Neural progenitor cell (in vitro differentiated cells): ENCODE measurements around the gene RPLP1. TPM values are rescaled to one million over a fixed set of nuclear protein-coding genes. Genes with fewer than 3 reads are reported as not detected.

Experiments
- DNase-seq: peaks from one replicate; pipeline ENCODE4 v3.0.0-alpha.2; 2016; ENCODE audit warnings: low spot score
- H2AFZ ChIP-seq: fragments of 200-600 bp; sonication (generic); replicated peaks from 2 replicates; pipeline ENCODE4 v1.6.1; 2016; ENCODE audit warnings: antibody characterized with exemption
- H3F3A ChIP-seq: fragments of 200-600 bp; sonication (generic); 2 replicates; pipeline ENCODE4 v1.6.1; 2016; ENCODE audit warnings: antibody characterized with exemption, low read depth
- H3K27ac ChIP-seq: fragments of 200-600 bp; sonication (generic); 2 replicates; pipeline ENCODE4 v1.5.1; 2016; ENCODE audit warnings: mild to moderate bottlenecking
- H3K27me3 ChIP-seq: fragments of 200-600 bp; sonication (generic); 2 replicates; pipeline ENCODE4 v1.6.1; 2016; ENCODE audit warnings: mild to moderate bottlenecking, moderate library complexity
- H3K36me3 ChIP-seq: fragments of 200-600 bp; sonication (generic); 2 replicates; pipeline ENCODE4 v1.5.1; 2016
- H3K4me1 ChIP-seq: fragments of 200-600 bp; sonication (generic); 2 replicates; pipeline ENCODE4 v1.6.1; 2016; ENCODE audit warnings: mixed run types
- H3K4me2 ChIP-seq: fragments of 200-600 bp; sonication (generic); 2 replicates; pipeline ENCODE4 v1.6.1; 2016
- H3K4me3 ChIP-seq: fragments of 200-600 bp; sonication (generic); 2 replicates; pipeline ENCODE4 v1.5.1; 2016
- H3K79me2 ChIP-seq: fragments of 200-600 bp; sonication (generic); 2 replicates; pipeline ENCODE4 v1.6.1; 2016; ENCODE audit warnings: low read depth
- H3K9ac ChIP-seq: fragments of 200-600 bp; sonication (generic); 2 replicates; pipeline ENCODE4 v1.6.1; 2016
- H3K9me3 ChIP-seq: fragments of 200-600 bp; sonication (generic); 2 replicates; pipeline ENCODE4 v1.5.1; 2016; ENCODE audit warnings: low read depth
- H4K20me1 ChIP-seq: fragments of 200-600 bp; sonication (generic); 2 replicates; pipeline ENCODE4 v1.6.1; 2016; ENCODE audit warnings: low read depth
- H3K27ac Mint-ChIP-seq: 3 replicates; pipeline ENCODE4 v1.8.0; 2021; ENCODE audit warnings: mixed read lengths
- H3K27me3 Mint-ChIP-seq: 2 replicates; pipeline ENCODE4 v1.8.0; 2022; ENCODE audit warnings: low read depth, mild to moderate bottlenecking, inconsistent platforms, moderate library complexity, mixed read lengths; ENCODE audit not compliant: insufficient read depth
- H3K36me3 Mint-ChIP-seq: 3 replicates; pipeline ENCODE4 v1.8.0; 2021; ENCODE audit warnings: mixed read lengths
- H3K4me1 Mint-ChIP-seq: 3 replicates; pipeline ENCODE4 v1.8.0; 2021; ENCODE audit warnings: mixed read lengths
- H3K4me3 Mint-ChIP-seq: 3 replicates; pipeline ENCODE4 v1.8.0; 2021; ENCODE audit warnings: mild to moderate bottlenecking, moderate library complexity, mixed read lengths
- H3K9me3 Mint-ChIP-seq: 3 replicates; pipeline ENCODE4 v1.8.0; 2020; ENCODE audit warnings: mixed read lengths
- CTCF ChIP-seq: fragments of 200-600 bp; sonication (generic); IDR thresholded peaks from 2 replicates; pipeline ENCODE4 v1.5.1; 2017; ENCODE audit warnings: antibody characterized with exemption, mild to moderate bottlenecking
- EZH2 ChIP-seq: fragments of 200-600 bp; sonication (generic); IDR thresholded peaks from 2 replicates; pipeline ENCODE4 v1.6.1; 2017; ENCODE audit warnings: antibody characterized with exemption, mild to moderate bottlenecking, moderate library complexity
- EZH2phosphoT487 ChIP-seq: fragments of 200-600 bp; sonication (generic); IDR thresholded peaks from 2 replicates; pipeline ENCODE4 v1.6.1; 2017; ENCODE audit warnings: antibody characterized with exemption
- total RNA-seq: library from RNA; depleted of rRNA; stranded (reverse); fragments of >200 nt; gene quantifications from 2 replicates; pipeline ENCODE4 v1.2.3, GENCODE V29; 2015; ENCODE audit warnings: low replicate concordance

The RPLP1 gene
- total RNA-seq, 1 donor from 2014 or later: 109 TPM

GRCh38 chr15:69489073-69489571, 36.5 kb downstream of the RPLP1 start:
- TF ChIP-seq CTCF (no peak), EZH2 (no peak), EZH2phosphoT487 (no peak)
- H3K27me3 Mint-ChIP-seq: peaks cover 10% of the 10 kb centered on the region
- no peaks in the 10 kb centered on the region for H3K79me2 ChIP-seq
- no peaks in the 10 kb centered on the region for H3K4me1 Mint-ChIP-seq
- no peak overlapping the region for H3K27ac Mint-ChIP-seq
- no peaks in the 10 kb centered on the region for H4K20me1 ChIP-seq
- H2AFZ ChIP-seq: no peak overlapping the region
- H3K9me3 Mint-ChIP-seq: peaks cover 7% of the 10 kb centered on the region
- H3K4me1 ChIP-seq: no peaks in the 10 kb centered on the region
- no peak overlapping the region for H3K4me2 ChIP-seq
- no peak overlapping the region for H3K4me3 ChIP-seq
- H3K9ac ChIP-seq: no peak overlapping the region
- H3K9me3 ChIP-seq: no peaks in the 10 kb centered on the region
- no peak for DNase-seq
- H3K36me3 ChIP-seq: no peaks in the 10 kb centered on the region
- no peaks in the 10 kb centered on the region for H3K27me3 ChIP-seq
- H3K4me3 Mint-ChIP-seq: no peak overlapping the region
- H3F3A ChIP-seq: no peaks in the 10 kb centered on the region
- no peak overlapping the region for H3K27ac ChIP-seq
- H3K36me3 Mint-ChIP-seq: peaks cover 2% of the 10 kb centered on the region

- no peaks in the 10 kb centered on the region for H3K27me3 ChIP-seq
- Mint-ChIP-seq H3K4me3 (no peak overlapping the region), H3K27me3 (peaks cover 7% of the 10 kb centered on the region), H3K4me1 (no peaks in the 10 kb centered on the region), H3K27ac (no peak overlapping the region), H3K36me3 (peaks cover 2% of the 10 kb centered on the region), H3K9me3 (peaks cover 7% of the 10 kb centered on the region)
- H3K4me1 ChIP-seq: no peaks in the 10 kb centered on the region
- no peak overlapping the region for H3K27ac ChIP-seq
- H3F3A ChIP-seq: no peaks in the 10 kb centered on the region
- H4K20me1 ChIP-seq: no peaks in the 10 kb centered on the region
- no peaks in the 10 kb centered on the region for H3K9me3 ChIP-seq
- H3K4me3 ChIP-seq: no peak overlapping the region
- H3K4me2 ChIP-seq: no peak overlapping the region
- TF ChIP-seq CTCF (no peak), EZH2phosphoT487 (no peak), EZH2 (no peak)
- H3K36me3 ChIP-seq: no peaks in the 10 kb centered on the region
- no peaks in the 10 kb centered on the region for H3K79me2 ChIP-seq
- H2AFZ ChIP-seq: no peak overlapping the region
- no peak for DNase-seq
- H3K9ac ChIP-seq: no peak overlapping the region
These were observed 37.9 kb downstream of the RPLP1 start for GRCh38 chr15:69490356-69491037.

GRCh38 chr15:69491038-69491505, 38.5 kb downstream of the RPLP1 start:
- no peak for TF ChIP-seq EZH2
- TF ChIP-seq EZH2phosphoT487: no peak
- no peak for TF ChIP-seq CTCF
- no peaks in the 10 kb centered on the region for H3K9me3 ChIP-seq

More at GRCh38 chr15:69491038-69491505, 38.5 kb downstream of the RPLP1 start:
- no peak overlapping the region for H3K9ac ChIP-seq
- no peaks in the 10 kb centered on the region for H3K36me3 ChIP-seq
- no peak overlapping the region for H3K4me2 ChIP-seq
- no peak overlapping the region for H3K4me3 ChIP-seq
- H3K9me3 Mint-ChIP-seq: peaks cover 7% of the 10 kb centered on the region
- no peak overlapping the region for H3K27ac Mint-ChIP-seq
- no peak overlapping the region for H3K4me3 Mint-ChIP-seq
- H3F3A ChIP-seq: no peaks in the 10 kb centered on the region
- no peaks in the 10 kb centered on the region for H3K4me1 Mint-ChIP-seq
- no peak for DNase-seq
- H3K27me3 Mint-ChIP-seq: peaks cover 7% of the 10 kb centered on the region
- H3K36me3 Mint-ChIP-seq: peaks cover 2% of the 10 kb centered on the region
- no peaks in the 10 kb centered on the region for H3K79me2 ChIP-seq
- no peaks in the 10 kb centered on the region for H3K4me1 ChIP-seq
- H4K20me1 ChIP-seq: no peaks in the 10 kb centered on the region
- H2AFZ ChIP-seq: no peak overlapping the region
- H3K27me3 ChIP-seq: no peaks in the 10 kb centered on the region
- no peak overlapping the region for H3K27ac ChIP-seq
